ENCODE measurements around the gene POLRMT.

GRCh38 chr19:642767-643727 is 9.7 kb upstream of the POLRMT start:
- TF ChIP-seq EZH2 (IDR thresholded peaks at IDR 0.05) (no peak), CTCF (IDR thresholded peaks at IDR 0.05) (no peak), EZH2phosphoT487 (IDR thresholded peaks at IDR 0.05) (no peak)

Measured in neural progenitor cell (in vitro differentiated cells).